ENCODE data around the gene USH1C.

USH1C gene

GRCh38 chr11:17522655-17523054 lies 21.6 kb downstream of the USH1C start:
- DNase-seq, result no peak

- DNase-seq, result no peak
Observed at GRCh38 chr11:17521106-17521900, 22.9 kb downstream of the USH1C start.

- DNase-seq, result no peak
Observed at GRCh38 chr11:17519061-17519885, 24.9 kb downstream of the USH1C start.

- DNase-seq, result no peak
Observed at GRCh38 chr11:17518366-17518765, 25.9 kb downstream of the USH1C start.

GRCh38 chr11:17517186-17517585 lies 27.0 kb downstream of the USH1C start:
- no peak for DNase-seq

DNA sequence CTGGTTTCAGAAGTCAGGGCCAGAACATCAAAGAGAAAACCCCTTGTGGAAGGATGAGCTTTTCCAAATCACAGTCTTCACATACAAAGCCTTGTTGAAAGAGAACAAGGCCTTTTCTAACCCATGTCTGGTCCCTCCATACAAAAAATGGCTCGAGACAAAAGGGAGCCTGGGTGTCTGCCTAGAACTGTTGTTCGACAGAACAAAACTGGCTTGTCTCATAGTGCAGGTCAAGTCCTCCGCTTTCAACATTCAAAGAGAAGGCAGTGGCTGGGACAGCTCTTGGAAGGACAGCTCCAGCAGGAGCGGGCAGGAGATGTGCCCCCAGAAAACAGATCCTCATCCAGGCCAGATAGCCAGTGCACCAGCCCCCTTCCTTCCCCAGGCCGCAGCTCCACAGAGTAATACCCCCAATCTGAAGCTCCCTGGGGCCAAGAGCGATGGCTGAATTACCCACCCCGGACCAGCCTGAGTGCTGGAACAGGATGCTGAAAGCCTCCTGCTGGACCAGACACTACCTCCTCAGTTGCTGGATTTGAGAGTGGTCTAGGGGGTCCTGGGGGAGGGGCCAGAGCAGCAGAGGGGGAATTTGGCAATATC lies 27.6 kb downstream of the USH1C start:
- no peak for DNase-seq

DNA sequence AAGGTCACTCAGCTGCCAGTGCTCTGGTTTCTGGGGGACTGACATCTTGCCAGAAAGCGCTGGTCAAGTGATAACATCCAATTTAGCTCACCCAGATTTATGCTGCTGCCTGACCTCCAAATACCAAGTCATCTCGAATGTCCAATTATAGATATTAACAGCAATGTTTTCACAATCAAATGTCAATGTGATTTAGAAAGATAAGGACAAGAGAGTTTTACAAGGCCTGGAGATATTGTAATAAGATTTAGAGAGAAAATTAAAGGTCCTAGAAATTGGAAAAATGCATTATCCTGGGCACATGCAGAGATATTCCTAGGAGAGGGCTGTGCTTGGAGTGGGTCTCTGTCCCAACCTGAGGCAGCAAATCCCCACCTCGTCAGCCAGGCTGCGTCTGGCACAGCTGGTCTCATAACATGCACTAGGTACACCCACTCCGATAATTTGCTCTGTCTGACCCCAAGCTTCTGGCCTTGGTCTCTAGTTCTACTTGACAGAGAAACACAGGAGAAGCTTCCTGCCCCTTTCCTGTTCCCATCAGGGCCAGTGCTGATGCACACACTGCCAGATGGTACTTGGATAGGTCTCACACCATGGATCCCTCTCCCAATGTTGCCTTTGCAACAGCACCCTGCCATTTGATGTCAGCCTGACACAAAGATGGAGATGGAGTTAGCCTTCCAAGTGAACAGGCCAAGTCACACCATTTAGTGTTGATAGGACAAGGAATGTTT lies 28.6 kb downstream of the USH1C start:
- no peak for DNase-seq

GRCh38 chr11:17514476-17514875 lies 29.7 kb downstream of the USH1C start:
- DNase-seq, result no peak

DNA sequence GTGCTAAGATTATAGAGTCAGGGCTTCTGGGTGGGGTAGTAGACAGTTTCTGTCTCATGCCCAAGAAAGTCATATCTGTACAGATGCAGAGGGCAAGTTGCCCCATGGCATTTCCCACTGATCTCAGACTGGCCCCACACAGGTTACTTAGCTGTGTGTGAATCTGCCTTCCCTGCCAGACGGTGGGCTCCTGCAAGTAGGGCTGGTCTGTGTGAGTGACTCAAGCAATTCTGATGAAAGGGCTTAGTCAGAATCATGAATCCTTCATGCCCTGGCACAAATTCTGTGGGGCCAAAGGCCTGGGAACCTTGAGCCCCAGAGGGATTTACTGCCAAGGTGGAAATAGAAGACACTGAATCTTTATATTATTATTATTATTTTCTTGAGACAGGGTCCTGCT lies 30.4 kb downstream of the USH1C start:
- DNase-seq, result no peak

DNA sequence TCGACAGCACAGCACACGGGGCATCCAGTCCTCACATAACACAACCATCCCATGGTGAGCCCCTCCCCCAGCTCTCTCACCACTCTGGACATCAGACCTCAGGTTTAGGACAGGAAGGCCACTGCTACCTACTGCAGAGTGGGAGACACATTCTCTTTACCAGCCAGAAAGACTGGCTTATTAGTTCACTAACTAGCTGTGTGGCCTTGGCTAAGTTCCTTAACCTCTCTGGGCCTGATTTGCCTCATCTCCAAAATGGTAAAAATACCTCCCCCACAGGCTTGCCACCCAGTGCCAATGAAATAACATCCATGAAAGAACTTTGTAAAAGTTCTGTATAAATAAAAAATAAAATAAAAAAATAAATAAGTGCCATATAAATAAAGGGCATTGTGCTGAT lies 32.1 kb downstream of the USH1C start:
- DNase-seq, result no peak

- DNase-seq, result no peak
Observed at GRCh38 chr11:17511571-17511970, 32.6 kb downstream of the USH1C start.

DNA sequence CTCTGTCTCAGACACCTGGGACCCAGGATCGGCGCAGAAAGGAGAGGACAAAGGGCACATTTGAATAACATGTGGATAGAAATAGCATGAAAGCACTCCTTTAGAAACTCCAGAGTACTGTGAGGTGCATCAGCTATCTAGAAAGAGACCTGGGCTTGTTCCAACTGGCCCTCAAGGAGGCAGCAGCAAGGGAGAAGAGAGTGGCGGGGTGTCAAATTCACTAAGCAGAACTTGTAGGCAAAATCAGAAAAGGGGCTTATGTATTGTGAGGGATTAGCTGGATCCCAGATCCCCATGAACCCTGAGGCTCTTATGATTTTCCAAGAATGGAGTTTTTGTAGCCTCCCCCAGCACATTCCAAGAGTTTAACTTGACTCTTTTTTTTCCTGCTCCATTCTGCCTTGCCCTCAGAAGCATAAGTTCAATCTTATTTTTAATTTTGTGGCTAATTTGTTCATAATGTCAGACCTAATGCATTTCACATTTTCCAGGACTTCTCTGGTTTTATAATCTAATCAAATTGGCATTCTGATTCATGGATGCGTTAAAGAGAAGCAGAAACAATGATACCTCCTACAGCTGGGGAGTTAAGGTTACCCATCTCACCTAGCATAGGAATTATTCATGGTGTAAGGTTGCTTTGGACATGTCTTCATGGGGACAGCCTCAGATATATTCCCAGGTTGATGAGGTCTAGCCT lies 33.6 kb downstream of the USH1C start:
- DNase-seq, result no peak

DNA sequence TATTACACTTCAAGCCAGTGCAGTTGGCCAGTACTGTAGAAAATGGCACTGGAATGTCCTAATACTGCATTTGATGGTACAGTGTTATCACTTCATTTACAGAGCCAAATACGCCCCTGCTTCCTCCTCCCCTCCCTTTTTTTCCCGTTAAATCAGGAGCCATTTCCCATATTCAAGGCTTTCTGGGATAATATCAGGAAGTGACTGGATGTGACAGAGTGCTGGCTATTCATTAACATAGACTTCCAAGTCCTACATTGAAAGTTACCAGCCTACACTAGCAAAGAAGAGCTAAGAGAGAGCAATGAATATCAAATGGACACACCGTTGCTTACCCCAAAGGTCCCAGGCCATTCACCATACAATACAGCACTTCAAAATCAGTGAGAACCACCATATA lies 35.4 kb downstream of the USH1C start:
- no peak for DNase-seq

DNA sequence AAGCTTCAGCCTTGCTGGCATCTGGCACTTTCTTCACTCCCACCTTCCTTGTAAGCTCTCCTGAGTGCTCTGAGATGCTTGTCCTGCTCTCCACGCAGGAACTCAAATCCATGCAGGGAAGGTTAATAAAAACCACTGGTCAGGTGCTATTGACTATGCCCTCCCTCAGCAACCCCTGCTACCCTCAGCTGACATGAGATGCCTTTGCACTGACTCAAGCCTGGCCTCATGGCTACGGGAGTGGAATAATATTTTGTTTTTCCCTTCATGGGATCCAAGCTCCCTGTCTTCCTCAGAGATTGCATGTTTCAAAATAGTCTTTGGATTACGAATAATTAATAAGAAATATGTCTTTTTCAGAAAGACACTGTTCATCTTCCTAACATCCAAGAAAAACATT lies 35.9 kb downstream of the USH1C start:
- no peak for DNase-seq

- DNase-seq, result no peak
Observed at GRCh38 chr11:17507773-17508172, 36.4 kb downstream of the USH1C start.

DNA sequence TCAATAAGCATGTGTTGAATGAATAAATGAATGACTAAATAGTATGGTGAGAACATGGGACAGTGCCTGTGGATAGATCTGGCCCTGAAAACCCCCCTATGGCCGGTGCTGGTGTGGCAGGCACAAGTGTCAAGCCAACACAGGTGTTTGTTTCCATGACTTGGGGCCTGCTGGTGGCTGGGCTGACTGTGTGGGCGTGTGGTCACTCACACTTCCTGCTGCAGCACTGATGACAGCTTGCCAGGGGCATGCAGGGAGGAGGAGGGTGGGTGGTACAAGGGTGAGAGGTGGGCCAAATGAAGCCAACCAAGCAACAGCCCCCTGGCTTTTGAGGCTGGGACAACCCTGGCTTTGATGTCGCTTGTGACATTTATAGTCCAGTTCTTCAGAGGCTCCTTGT lies 37.3 kb downstream of the USH1C start:
- DNase-seq, result no peak

GRCh38 chr11:17506314-17506713 lies 37.9 kb downstream of the USH1C start:
- no peak for DNase-seq

GRCh38 chr11:17505146-17505545 lies 39.1 kb downstream of the USH1C start:
- no peak for DNase-seq

GRCh38 chr11:17504330-17505107 lies 39.7 kb downstream of the USH1C start:
- peak; percentile 69 for DNase-seq

GRCh38 chr11:17502630-17503029 lies 41.6 kb downstream of the USH1C start:
- DNase-seq, result no peak

GRCh38 chr11:17500673-17501072 lies 43.5 kb downstream of the USH1C start:
- DNase-seq, result no peak

DNA sequence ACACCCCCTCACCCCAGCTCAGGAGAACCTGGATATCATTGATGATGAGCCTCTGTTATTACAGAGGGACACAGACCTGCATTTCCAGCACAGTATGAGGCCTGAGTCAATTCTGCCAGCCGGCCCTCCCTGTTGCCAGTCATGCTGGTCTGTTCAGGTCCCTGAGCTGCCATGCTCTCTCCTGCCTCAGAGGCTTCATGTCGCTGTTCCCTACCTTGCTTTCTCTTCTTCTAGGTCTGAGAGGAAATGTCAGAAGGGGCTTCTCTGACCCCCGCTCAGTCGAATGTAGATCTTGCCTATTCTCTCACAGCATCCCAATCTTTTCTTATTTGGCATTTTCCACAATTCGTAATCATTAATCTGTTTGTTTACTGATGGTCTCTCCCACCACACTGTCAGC lies 45.7 kb downstream of the USH1C start:
- DNase-seq, result no peak

Measured in effector CD4-positive, alpha-beta T cell (primary cell).